ENCODE results near the gene DCTN3.
A peak's percentile ranks its signal among the peaks of the same experiment; 100 is the strongest.

Gene DCTN3

DNA sequence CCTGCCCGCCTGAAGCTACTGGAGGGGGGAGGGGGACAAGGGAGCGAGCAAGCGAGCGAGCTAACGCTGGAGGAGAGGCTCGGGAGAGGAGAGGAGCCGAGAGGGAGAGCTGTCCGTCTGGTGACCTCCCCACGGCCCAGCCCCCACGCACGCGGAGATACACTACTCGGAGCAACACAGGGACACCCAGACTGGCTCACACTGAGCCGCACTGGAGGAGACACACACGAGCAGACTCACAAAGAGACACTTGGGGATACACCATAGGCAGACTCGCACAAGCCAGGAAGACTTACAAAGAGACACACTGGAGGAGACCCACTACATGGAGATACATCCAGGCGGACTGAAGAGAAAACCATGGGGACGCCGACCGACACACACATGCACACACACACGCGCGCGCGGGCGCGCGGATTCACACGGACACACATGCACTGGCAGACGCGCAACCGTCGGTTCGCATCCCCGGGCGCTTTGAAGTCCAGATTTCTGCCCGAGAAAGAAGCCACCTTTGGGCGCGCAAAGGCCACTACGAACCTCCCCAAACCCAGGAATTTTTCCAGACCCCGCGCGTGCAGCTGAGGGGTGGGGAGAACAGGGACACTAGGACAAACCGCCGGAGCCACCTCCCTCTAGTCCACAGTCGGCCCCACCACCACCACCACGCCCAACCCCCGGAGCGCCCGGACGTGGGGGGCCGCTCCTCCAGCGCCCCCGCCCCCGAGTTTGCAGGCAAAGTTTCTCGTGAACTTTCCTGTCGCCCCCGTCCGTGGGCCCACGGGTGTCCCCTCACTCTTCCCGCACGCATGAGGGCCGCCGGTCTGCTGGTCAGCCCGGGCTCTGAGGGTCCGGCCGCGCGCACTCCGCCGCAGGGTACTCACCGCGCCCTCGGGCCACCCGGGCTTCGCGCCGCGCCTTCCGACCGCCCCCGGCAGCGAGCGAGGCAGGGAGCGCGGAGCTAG is 31.3 kb downstream of the DCTN3 start:
- no peak for DNase-seq

DNA sequence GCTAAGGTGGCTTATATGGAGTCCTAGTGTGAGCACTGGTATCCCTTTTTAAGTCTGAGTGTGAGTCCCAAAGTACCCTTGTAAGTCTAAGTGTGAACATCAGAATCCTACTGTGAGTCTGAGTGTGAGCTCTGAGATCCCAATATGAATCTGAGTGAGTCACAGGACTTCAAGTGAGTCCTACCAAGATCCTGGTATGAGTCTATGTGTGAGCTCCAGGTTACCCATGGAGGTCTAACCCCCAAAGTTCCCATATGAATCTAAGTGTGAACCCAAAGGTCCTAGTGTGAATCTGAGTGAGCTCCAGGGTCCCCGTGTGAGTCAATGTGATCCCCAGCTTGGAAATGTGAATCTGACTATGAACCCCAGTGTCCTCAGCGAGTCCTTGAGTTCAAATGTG is 33.0 kb downstream of the DCTN3 start:
- no peak for DNase-seq

DNA sequence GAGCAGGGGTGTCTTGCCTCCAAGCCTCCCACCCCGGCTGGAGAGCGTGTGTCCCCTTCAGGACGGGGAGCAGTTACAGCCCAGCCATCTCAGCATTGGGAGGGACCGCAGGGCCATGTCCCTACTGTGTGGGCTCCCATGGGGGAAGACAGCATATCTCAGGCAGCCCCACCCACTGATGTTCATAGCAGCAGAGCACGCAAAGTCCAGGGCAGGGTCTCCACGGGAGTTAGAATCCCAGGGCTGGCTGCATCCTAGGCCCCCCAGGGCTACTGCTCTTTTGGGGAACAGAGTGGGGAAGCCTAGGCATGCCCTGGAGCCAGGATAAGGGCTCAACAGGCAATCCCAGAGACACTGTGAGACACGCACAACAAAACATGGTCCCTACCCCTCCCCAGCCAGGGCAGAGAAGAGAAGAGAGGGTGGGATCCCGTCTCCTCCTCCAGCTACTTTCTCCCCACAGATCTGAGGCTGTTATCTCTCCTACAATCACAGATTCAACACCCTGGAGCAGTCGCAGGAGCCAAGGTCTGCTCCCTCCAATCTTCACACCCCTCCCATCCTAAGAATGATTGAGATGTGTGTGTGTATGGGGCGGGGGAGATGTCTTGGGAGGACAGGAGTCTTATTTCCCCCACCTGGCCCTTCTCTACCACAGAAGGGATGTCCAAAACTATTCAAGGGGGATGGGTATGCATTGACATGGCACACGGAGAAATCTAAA is 34.2 kb downstream of the DCTN3 start:
- DNase-seq = no peak

DNA sequence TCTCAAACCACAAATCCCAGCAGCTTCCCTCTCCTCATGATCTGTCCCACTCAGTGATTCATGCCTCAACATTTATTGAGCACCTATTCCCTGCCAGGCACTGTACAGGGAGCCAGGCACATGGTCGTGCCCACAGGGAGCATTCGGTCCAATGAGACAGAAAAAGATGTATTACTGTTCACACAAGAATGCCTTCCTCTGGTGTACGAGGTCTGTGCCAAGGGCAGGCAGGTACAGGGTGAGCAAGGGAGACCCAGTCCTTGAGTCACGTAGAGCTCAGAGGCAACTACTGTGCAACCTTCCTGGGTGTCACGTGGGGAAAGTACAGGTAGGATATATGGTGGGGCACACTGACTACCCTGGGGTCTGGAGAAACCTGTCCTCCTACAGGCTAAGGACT is 35.3 kb downstream of the DCTN3 start:
- DNase-seq = no peak

DNA sequence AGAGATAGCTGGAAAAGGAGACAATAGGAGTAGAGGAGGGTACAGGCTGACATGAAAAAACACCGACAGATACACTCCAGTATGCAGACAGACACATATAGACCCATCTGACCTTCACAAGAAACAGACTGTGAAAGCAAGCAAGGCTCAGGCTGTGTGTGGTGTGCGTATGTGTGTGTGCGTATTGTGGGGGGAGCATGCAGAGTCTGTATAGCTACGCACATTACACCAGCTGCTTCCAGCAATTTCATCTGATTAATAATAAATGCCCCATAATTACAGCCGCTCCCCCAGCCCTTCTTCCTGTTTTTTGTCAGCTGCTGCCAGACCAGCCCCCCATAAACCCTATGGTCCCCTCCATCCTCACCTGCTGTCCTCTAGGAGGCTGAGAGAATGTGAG is 37.5 kb downstream of the DCTN3 start:
- no peak for DNase-seq

DNA sequence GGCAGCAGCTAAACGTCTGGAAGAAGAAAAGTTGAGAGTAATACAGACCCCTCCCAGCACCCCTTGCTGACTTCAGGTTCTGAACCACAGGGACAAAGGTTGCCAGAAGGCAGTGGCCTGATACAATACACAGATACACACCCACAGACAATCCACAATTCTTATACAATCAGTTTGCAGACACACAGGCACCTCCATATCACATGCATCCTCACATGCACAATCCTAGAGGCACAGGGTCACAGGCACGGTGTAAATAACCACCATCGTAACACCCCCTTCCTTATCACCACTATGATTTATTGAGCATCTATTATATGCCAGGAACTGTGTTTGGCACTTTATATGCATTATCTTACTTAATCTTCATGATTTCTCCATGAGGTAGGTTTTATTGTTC is 39.0 kb downstream of the DCTN3 start:
- no peak for DNase-seq

DNA sequence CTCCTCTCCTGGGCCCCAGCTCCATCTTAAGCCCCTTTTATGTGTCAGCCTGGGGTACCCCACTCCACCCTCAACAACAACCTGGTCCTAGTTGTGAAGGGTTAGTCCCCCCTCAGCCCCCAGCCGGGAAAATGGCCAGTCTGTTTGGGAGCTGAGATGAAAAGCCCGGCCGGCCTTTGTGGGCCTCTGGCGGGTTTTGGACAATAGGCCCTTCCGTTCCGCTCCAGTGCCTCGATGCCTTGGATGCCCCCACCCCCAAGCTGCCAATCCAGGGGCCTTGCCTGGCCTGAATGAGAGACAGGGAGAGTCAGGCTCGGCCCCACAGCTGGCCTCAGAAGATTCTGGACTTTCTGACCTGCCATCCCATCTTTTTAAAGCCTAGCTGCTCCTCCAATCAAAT is 39.9 kb downstream of the DCTN3 start:
- no peak for DNase-seq

DNA sequence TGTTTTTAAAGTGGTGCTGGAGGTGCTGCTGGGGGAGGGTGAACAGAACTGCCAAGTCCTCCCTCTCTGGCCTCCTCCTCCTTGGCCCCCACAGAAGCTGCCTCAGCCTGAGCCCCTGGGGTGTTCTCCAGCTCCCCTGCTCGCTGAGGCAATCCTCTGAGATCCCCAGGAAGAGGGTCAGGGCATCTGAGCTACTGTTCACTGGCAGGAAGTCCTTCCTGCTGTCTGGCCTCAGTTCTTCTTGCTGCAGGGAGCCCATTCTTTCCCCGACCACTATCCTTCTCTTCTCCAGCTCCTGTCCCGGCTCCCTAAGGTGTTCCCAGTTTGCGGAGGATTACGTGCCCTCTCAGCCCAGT is 40.5 kb downstream of the DCTN3 start:
- no peak for DNase-seq

DNA sequence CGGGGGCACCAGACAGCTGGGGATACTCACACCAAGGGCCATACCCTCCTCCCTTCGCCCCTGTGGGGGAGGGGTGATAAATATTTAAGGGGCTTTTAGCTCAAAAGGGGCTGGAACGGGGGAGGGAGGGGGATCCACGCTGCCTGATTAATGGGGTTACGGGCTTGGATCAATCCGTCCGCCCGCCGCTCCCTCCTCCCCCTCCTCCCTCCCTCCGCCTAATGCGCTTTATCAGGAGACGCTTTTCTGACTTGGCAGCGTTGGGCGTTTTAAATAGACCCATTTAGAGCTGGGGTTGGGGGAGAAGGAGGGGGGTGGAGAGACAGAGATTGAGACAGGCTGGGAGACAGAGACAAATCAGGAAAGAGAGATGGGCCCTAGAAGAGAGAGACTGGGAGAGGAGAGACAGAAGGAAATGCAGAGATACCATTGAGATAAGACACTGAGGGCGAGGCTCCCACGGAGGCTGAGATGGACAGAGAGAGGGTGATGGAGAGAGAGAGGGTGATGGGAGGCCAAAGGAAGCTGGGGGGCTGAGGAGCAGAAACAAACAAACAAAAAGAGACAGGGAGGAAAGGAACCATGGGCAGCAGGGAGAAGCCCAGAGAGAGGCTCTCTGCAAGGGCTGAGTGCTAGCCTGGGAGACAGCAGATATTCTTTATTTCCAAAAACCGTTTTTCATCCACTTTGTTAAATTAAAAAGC is 41.0 kb downstream of the DCTN3 start:
- no peak for DNase-seq

DNA sequence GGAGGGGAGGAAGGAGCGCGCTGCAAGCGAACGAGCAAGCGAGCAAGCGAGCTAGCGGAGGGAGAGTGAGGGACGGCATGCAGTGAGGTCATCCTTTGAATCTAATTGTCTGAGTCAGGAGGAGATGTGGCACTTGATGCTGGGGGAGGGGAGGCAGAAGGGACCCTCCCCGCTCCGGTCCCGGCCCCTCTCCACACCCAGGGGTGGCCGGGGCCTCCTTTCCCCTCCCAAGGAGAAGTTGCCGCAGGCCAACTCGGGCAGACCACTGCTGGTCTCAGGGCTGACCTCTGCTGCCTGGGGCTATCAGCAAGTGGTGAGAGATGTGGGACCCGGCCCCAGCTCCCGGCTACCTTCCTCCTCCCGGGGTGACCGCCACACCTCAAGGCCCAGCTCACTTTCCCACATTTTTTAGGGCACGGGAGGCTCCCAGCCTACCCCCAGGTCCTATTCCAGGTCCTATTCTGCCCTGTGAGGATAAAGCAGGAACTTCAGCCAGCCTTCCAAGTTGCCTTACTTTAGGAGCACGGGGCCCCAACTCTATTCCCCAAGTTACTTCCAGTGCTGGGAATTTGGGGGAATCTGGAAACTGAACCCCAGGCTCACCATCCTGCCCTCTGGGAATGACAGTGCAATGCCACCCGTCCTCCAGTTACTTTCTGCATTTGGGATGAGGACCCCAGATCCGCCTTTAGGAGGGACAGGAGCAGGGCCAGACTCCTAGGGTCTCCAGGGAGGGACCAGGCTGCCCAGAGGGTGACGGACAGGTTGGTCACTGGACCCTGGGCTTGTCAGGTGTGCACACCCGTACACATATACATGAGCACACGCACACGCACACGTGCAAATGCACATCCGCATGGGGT is 41.8 kb downstream of the DCTN3 start:
- DNase-seq = peak in 1 of 2 experiments; percentile 30

DNA sequence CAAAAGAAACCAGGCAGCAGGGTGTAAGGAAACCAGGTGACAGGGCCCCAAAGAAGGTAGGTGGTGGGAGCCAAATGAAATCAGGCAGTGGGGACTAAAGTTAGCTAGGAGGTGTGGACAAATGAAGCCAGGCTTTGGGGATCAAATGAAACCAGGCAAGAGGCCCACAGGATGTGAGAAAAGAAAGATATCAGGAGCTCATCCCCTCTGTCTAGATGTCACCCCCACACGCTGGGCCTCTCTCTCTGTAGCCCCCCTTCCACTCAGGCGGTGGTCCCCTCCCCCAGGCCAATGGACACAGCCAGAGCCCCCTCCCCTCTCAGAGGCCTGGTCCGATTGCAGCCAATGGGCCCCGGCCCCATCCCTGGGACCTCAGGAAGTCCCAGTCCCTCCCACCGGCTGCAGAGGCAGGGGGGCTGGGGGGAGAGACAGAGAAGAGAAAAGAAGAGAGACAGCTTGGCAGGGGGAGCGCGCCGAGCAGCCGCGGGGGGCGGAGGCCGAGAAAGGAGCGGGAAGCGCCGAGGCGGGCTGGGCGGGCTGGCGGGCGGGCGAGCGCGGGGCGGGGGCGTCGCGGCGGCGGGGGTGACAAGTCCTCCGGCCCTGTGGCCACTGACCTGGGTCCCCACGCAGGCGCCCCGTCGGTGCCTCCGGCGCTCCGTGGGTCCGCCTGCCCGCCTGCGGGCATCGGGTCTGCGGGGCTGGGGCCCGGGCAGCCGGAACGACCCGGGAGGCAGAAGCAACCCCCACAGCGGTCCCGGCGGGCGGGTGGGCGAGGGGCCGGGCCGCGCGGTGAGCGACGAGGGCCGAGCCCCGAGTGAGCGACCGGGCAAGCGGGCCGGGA is 42.7 kb downstream of the DCTN3 start:
- DNase-seq = no peak

DNA sequence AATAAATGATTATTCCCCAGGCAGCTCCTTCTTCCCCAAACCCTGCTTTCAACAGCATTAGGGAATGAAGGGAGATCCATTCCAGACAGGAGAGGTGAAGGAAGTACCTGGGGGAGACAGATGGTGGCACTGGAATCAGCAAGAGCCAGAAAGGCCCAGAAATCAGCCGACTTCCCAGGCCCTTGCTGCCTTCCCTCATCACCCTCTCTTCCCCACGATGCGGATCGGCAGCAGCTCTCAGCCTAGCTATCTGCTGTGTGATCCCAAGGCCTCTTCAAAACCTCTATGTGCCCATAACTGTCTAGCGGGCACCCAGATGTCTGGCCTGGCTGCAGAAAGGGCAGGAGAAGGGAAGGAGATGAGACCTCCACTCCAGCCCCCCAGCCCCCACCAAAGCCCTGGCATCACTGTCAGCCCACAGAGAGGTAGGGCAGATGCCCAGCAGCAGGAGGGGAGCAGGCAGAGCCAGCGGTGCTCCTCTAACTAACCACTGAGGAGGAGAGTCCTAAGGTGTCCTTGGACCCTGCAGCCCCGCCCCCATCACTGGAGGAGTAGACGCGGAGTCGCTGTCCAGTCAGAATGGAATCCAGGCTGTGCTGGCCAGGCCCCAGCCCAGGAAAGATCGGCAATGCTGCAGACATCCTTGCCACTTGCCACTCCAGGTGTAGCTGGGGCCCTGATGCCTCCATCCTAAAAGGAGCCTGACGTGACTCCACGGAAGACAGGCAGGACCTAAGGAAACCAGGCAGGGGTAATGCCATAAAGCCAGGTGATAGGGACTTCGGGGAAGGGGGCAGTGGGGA is 43.5 kb downstream of the DCTN3 start:
- DNase-seq = no peak

DNA sequence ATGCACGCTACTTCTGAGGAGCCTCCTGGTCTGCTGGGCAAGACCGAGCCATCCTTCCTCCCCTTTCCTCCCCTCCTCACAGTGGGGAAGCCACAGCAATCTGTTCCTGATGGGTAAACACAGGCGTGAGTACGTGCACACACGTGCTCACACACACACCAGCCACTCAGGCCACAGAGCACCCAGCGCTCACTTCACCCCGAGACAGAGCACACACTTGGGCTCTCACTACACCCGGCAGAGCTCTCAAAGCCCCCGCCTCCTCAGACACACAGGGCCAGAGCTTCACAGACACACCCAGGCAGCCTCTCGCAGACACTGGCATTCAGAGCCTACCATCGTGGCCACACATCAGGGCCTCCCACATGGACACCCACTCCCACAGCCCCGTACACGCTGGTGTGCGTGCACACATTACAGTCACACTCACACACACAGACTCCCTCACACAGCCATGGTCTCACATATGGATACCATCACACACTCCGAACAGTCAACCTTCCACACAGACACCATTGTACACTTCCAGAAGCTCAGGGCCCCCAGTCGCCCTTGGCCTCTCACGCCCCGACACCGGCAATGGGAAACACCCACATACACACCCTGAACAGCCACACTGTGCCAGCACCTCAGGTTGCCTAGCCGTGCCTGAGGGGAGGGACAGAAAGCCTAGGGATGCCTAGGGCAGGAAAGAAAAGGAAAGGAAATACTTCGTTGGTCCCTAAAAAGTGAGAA is 44.3 kb downstream of the DCTN3 start:
- DNase-seq = no peak

DNA sequence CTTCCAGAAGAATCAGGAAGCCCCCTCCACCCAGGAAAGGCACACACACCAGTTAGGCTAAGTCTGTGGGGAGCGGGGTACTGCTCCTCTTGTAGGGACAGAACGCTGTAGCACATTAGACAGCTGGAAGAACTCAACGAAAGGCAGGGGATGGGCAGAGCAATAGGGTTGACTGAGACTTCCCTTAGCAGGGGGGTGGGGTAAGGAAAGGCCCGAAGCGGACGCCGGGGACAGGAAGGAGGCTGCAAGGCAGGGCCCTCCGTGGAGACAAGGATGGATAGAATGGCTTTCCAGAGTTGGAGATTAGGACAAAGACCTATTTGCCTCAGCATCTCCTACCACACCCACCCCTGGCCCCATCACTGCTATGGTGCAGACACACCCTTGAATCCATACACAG is 45.1 kb downstream of the DCTN3 start:
- no peak for DNase-seq

DNA sequence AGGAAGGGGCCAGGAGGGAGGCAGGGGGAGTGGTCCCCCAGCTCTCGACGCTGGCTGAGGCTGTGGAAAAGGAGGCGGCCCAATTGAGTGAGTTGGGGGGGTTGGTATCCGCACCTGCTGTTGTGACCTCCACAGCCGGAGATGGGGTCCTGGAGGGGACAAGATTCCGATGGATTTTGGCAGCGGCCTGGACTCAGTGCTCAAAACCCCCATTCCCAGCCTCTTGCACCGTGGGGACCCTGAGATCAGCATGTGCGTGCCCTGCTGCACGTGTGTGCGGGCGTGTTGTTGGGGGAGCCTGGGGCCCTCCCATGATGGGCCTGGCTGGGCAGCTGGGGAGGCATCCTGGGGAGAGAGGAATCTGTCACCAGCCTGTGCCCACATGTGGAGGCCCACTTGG is 45.7 kb downstream of the DCTN3 start:
- DNase-seq = no peak

DNA sequence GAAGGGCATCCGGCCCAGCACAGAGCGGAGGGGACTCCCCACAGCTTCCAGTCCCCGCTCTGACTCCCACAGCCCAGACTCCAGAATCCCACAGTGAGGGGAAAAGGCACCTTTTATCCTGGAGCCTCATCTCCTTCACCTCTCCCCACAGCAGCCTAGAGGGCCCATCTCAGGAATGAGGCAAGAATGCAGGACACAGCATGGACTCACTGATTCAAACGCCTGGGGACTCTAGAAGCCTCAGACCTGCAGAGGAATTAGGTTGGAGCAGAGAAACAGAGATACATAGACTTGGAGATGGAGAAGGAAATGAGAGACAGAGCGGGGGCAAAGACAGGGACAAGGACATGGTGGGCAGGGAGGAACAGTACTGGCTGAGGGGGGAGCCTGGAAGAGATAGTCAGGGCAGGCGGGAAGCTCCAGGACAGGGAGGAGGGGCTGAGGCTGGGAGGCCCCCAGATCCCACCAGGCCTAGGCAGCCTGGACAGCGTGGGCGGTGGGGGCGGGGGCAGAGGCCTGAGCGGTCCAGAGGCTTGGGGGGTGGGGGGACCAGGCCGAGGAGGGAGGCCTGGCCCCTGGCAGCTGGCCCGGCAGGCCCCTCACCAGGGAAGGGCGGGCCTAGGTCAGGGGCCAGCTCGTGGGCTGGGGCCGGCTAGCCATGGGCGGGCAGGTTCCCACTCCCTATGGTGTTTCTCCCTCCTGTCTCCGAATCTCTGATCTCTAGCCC is 46.5 kb downstream of the DCTN3 start:
- DNase-seq = no peak

DNA sequence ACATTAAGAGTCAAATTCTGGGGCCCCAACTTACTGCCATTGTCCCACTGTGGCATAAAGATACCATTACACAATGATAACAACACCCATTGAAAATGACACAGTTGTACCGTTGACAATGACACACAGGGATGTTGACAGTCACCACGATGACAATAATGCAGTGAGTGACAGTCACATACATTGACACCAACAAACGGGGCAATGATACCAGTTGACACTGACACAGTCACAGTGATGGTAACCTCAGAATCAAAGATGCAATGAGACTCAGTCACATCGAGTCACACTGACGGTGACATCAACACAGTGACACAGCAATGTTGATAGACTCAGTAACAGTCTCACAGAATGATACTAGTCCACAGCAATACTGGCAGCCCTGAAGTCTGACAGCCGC is 47.7 kb downstream of the DCTN3 start:
- no peak for DNase-seq

DNA sequence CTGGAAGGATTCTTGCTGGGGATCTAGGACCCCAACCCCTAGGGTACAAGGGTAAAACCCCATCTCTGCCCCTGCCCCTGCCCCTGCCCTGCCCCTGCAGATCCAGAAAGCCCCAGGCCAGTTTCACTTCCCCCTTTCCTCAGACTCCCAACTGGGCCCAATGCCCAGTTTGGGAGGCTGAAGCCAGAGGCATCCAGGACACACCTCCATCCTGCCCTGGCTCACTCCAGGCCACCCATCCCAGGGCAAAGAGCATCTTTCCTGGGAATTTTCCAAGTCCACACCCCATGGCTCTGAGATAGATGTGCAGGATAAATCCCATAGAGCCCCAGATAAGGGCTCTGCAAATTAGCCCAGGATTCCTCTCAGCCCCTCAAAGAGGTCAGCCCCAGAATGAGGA is 48.2 kb downstream of the DCTN3 start:
- no peak for DNase-seq

DNA sequence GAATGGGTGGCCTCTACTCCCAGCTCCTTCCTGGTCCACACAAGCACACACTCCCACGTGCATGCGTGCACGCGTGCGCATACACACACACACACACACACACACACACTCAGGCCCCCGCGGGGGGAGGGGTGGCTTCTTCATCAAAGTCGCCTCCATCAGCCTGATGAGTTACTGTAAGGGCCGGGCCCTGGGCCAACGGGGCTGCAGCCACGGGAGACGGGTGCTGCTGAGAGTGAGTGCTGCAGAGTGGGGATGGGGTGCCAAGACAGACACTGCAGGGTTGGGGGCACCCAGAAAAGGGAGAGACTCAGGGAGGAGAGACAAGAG is 48.8 kb downstream of the DCTN3 start:
- DNase-seq = no peak

Measured in Kasumi-1 (cell line).